Stimulated activated CD4-positive, alpha-beta T cell treated with anti-CD3 and anti-CD28 coated beads, Interleukin-1b, Interleukin-23, amount 100 ng/mL, for 24 hours (primary cell): ENCODE results near the gene MON2.

Source experiments
- DNase-seq, 4 experiments: peaks; one replicate each; pipeline ENCODE4 v3.0.0-alpha.2; 2020; ENCODE audit warnings: low read depth in 4 of 4, low spot score in 1 of 4

The MON2 gene

DNA sequence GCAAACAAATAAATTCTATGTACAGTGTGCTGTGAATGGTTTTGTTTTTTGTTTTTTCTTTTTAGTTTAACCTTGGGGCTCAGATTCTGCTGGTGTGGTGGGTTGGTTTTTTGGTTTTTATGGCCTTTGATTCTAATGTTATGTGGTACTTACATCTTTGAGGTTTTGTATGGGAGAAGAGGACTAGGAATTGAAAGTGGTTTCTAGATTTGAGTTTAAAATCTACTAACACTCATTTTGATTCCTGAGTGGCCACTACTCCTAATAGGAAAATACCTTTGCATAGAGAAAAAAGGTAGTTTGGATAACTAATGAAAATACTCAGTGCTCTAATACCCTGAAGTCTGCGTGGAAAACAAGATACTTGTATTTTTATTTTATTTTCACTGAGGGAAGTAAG lies 137.7 kb downstream of the MON2 start:
- no peak for DNase-seq

DNA sequence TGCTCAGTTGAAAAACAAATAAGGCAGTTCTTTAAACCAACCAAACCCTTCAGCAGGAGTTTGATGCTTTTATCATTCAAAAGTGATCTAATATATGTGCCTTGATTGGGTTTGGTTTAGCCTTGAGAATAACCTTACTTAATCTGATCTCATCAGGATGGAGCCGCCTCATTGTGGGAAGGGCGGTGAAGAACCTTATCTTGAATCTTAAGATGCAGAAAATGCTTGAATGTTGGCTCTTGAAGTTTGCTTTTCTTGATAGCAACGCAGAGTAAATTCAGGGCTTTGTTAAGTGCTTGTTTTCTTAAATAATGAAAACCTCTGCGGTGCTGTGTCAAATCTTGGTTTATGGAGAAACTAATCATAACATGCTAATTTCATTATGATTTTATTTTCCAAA lies 138.2 kb downstream of the MON2 start:
- DNase-seq: no peak

DNA sequence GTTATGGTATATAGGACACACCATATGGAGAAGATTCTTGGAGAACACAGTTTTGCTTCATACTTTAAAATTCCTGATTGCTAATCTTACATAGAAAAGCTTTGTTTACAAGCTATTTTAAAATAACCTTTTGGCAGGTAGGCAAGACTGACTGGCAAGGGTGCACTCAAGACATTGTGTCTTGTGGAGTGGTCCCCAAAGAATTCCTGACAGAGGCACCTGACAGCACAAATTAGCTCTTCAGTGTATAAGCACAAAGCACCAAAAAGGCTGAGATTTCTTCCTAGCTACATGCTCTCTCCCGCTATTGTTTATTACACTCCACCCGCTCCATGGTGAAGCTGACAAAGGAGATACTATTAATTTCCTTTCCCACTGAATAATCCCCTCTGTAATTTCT lies 139.4 kb downstream of the MON2 start:
- no peak for DNase-seq

DNA sequence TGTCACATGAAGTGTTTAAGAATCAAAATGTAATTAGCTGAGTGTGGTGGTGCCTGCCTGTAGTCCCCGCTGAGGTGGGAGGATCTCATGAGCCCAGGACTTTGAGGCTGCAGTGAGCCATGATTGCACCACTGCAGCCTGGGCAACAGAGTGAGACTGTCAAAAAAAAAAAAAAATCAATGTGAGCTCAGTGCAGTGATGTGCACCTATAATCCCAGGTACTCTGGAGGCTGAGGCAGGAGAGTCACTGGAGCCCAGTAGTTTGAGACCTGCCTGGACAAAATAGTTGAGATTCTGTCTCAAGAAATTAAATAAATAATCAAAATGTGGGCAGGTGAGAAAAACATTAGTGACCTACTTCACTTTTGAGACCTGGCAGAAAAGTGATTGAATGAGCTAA lies 140.0 kb downstream of the MON2 start:
- DNase-seq: no peak

DNA sequence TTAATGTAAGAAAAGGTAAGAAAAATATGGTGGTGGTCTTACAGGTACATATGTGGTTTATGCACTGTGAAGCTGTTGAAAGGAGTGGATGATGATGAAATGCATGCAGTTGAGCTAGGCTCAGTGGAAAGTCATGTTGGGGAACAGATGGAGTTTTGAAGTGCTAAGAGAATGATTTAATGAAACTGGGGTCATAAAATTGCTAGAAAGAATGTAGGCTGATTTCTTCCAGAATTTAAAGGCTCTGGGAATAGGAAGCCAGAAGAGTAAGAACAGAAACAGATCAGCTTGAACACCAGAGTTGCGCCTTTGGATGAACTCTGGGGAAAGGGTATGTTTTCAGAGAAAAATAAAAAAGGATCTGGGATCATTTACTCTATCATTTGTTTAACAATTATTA lies 146.5 kb downstream of the MON2 start:
- DNase-seq: no peak

DNA sequence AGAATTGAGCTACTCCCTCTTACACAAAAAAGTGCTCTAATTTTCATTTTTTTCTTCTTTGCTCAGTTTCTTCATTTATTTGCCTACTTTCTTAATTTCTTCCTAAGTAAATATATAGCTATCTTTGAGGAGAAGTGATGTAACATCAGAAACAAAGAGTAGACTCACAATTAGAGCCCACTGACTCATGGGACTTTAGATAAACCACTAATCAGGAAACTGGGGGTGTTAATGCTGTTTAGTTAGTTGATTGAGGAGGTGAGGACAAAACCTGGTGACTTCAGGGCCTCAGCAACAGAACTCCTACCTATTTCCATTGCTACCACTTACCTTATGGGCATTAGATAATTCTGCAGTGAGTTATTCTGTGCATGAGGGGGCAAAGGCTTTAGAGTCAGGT lies 151.7 kb downstream of the MON2 start:
- DNase-seq: no peak

DNA sequence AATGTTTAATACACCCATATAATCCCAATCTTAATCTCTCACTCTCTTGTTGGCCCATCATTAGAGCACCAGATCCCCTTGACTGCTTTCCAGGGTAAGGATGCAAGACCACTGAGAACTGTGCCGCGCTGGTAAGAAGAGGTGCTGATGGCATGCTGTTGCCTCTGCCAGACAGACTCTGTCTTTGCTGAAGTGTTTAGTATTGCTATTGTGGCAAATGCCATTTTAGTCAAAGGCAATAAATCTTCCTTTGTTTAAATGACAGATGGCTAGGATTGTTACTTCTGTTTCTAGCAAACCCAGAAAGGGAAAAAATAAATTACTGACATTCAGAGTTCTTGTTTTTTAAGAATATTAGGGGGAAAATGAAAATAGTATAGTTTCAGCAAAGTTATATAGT lies 152.3 kb downstream of the MON2 start:
- DNase-seq: no peak

DNA sequence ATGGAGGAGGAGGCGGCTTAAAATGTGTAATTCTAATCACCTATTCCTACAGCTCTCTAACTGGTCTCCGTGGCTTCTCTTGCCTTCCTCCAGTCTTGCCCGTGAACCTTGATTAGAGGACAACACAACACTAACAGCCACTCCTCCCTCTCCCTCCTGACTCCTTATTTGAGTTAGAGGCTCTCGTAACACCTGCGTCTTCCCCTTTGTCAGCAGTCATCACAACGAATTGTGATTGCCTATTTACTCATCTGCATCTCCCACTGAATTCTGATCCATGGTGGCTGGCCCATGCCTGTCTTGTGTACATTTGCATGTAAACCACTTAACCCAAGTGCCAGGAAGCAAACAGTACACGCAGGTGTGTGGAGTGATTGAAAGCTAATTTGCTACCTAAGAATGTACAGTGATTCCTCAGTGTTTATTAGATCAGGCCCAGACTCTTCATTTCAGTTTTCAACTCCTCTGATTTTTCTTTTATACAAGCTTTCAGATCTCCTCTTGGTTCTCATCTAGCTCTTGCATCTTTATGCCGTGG lies 154.5 kb downstream of the MON2 start:
- no peak for DNase-seq

DNA sequence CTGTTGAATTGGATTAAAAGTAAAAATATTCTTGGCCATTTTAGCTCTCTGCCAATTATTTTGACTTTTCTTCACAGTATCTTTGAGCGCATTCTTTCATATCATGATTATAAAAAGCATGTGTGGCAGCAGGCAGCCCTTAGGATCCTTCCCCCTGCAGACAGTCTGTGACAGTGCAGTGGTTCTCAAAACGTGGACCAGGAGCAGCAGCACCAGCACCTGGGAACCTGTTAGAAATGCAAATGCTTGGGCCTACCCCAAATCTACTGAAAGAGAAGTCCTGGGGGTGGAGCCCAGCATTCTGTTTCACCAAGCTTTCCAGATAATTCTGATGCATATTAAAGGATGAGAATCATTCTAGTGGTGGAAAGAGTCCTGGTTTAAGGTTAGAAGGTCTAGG lies 155.6 kb downstream of the MON2 start:
- no peak for DNase-seq

- no peak for DNase-seq
Measured at GRCh38 chr12:62625228-62625627, 158.6 kb downstream of the MON2 start.

DNA sequence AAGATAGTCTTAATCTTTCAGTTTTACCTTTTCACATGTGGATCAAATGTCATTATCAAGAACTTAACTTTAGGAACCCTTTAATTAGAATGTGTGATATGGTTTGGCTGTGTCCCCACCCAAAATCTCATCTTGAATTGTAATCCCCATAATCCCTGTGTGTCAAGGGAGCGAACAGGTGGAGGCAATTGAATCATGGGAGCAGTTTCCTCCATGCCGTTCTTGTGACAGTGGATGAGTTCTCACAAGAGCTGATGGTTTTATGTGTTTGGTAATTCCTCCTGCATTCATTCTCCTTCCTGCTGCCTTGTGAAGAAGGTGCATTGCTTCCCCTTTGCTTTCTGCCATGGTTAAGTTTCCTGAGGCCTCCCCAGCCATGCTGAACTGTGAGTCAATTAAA lies 160.6 kb downstream of the MON2 start:
- no peak for DNase-seq

DNA sequence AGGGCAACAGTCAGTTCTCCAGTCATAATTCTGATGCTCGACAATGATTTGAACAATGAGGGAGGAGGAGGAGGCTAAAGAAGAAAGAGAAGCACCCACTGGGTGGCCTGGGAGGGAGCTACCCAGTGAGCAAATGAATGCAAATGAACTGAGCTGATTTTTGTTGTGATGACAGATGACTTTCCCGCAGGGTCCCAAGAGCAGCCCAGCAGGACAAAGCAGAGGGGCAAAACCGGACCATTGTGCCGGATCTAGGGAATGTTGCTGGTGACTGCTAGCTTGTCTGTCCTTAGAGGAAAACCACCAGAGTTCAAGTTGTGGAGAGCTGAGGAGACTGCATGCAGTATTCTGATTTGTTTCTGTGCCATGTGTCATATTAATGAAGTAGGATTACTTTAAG lies 162.8 kb downstream of the MON2 start:
- no peak for DNase-seq

DNA sequence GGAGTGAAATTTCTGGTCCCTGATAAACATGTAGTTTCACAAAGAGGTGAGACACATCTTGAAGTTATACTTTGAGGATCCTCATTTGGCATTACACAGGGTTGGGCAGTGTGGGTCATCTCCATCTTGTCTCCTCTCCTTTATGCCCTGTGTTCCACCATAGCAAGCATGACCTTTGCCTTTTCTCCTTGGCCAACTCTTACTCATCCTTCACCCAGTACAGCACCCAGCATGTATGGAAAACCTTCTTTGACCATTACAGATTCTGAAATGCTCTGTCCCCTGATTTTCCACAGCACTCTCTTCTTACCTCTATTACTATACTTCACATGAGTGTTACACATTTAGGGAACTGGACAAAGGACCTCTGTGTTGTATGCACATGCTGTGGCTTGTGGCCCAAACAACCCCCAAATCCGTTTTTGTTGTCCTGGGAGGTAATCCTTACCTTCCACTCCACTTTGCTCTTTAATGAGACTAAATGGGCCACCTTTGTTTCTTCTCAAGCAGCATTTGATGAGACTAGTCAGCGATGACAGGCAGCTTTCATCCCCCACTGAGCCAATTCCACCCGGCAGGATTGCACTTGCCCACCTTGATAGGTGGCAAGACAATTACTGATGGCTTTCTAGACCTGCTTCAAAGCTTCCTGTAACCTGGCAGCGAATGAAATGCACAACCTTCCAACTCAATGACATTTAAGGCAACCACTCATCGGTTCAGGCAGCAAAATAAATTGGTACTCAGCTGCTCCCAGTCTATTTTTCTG lies 163.5 kb downstream of the MON2 start:
- no peak for DNase-seq

GRCh38 chr12:62631471-62632410 lies 165.1 kb downstream of the MON2 start:
- DNase-seq: no peak

- DNase-seq: no peak
Measured at GRCh38 chr12:62632411-62632918, 165.8 kb downstream of the MON2 start.

GRCh38 chr12:62635649-62636048 lies 169.0 kb downstream of the MON2 start:
- no peak for DNase-seq

GRCh38 chr12:62637679-62638078 lies 171.1 kb downstream of the MON2 start:
- DNase-seq: no peak

GRCh38 chr12:62640910-62641448 lies 174.4 kb downstream of the MON2 start:
- DNase-seq: peak in 1 of 4 experiments; percentile 11

DNA sequence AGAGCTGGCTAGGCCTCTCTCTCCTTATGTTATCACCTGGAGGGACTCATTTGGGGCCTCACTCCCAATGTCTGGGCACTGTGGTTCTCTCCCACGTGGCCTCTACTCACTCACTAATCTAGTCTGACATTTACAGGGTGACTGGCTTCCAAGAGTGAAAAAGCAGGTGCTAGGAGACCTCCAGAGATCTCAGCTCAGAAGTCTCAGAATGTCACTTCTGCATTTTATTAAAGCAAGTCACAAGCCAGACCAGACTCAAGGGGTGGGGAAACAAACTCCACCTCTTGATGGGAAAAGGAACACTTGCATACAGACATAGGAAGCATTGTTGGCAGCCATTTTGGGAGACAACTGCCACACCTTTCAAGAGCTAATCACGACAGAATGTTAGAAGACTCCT lies 175.9 kb downstream of the MON2 start:
- DNase-seq: no peak

DNA sequence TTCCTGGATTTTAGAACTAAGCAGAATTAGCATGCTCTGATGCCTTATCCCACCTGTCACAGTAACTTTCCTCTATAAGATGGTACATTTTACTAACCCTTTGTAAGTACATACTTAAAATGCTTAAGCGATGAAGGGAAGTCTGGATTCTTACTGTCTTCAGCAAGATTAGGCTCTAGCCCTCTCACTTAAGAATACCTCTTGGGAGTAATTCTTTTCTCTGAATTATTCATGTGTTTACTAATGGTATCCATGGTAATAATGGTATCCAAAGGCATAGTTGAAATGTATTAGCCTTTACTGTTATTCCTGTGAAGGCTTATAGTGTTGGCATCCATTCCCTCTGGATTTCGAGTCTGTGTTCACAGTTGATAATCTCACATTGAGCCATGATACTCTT lies 176.9 kb downstream of the MON2 start:
- no peak for DNase-seq

- no peak for DNase-seq
Measured at GRCh38 chr12:62646566-62646965, 179.9 kb downstream of the MON2 start.

GRCh38 chr12:62647586-62647985 lies 181.0 kb downstream of the MON2 start:
- no peak for DNase-seq
